Endothelial cell of umbilical vein (primary cell): ENCODE results near the gene ZIC4. TPM values are rescaled to one million over a fixed set of nuclear protein-coding genes. Genes with fewer than 3 reads are reported as not detected.
A peak's percentile ranks its signal among the peaks of the same experiment; 100 is the strongest.

Source experiments
- BruUV-seq: library from RNA; stranded (reverse); fragments of 400-500 nt; replicated peaks from 2 replicates; lab custom pipeline; 2021; lab: Mats Ljungman, UMichigan
- CTCF ChIA-PET: fragments of 300-600, 350-600 bp; sonication (Branson Sonifier 250); formaldehyde crosslinking; loops from one replicate; lab custom pipeline; 2021; ENCODE audit warnings: antibody characterized with exemption, inconsistent platforms; lab: Charles Lee
- POLR2A ChIA-PET: fragments of 300-600, 350-600 bp; sonication (Branson Sonifier 250); formaldehyde crosslinking; loops from one replicate; lab custom pipeline; 2021; ENCODE audit warnings: antibody characterized with exemption, inconsistent platforms; lab: Charles Lee
- DNase-seq: peaks from one replicate; pipeline ENCODE4 v3.0.0-alpha.2; 2011; ENCODE audit warnings: low read depth, low spot score
- FAIRE-seq: peaks from 2 replicates; lab custom pipeline; 2011; peaks lifted over from hg19 to GRCh38; lab: Jason Lieb, UNC
- H2AFZ ChIP-seq: 2 replicates; pipeline ENCODE4 v1.6.0; 2012; ENCODE audit warnings: low read depth, low read length, control low read depth, inconsistent platforms
- H3K27ac ChIP-seq: 2 replicates; pipeline ENCODE4 v1.5.1; 2011; ENCODE audit warnings: low read depth, mild to moderate bottlenecking, control low read depth, low read length, moderate library complexity; ENCODE audit not compliant: insufficient read depth
- H3K27me3 ChIP-seq, 2 experiments: 2 replicates each; pipeline versions ENCODE4 v1.6.0 to v1.6.1; 2011; ENCODE audit warnings: low read length in 2 of 2, mixed read lengths in 1 of 2; ENCODE audit not compliant: control insufficient read depth in 2 of 2, insufficient read depth in 2 of 2
- H3K36me3 ChIP-seq, 2 experiments: 2 replicates in 1 of 2; 3 replicates in 1 of 2; pipeline ENCODE4 v1.5.1; 2011; ENCODE audit warnings: low read length in 2 of 2, mild to moderate bottlenecking in 1 of 2, moderate library complexity in 1 of 2; ENCODE audit not compliant: control insufficient read depth in 2 of 2, insufficient read depth in 2 of 2; ENCODE audit errors: extremely low read depth in 1 of 2
- H3K4me1 ChIP-seq: 3 replicates; pipeline ENCODE4 v1.5.1; 2011; ENCODE audit warnings: mild to moderate bottlenecking, low read length; ENCODE audit not compliant: control insufficient read depth, insufficient read depth; ENCODE audit errors: extremely low read depth
- H3K4me2 ChIP-seq: 2 replicates; pipeline ENCODE4 v1.6.1; 2011; ENCODE audit warnings: low read length, control low read depth, mixed read lengths; ENCODE audit not compliant: insufficient read depth
- H3K4me3 ChIP-seq, 3 experiments: fragments of 200-600 bp in 1 of 3; sonication (generic), shearing (Covaris generic) in 1 of 3; replicated peaks in 1 of 3; 2 replicates each; pipeline ENCODE4 v1.5.1; 2011 to 2016; ENCODE audit warnings: control low read depth in 3 of 3, low read length in 3 of 3, mild to moderate bottlenecking in 2 of 3, inconsistent platforms in 1 of 3, low read depth in 1 of 3, moderate library complexity in 1 of 3; ENCODE audit not compliant: insufficient read depth in 1 of 3
- H3K79me2 ChIP-seq: 2 replicates; pipeline ENCODE4 v1.6.0; 2012; ENCODE audit warnings: low read length, inconsistent platforms; ENCODE audit not compliant: control insufficient read depth, insufficient read depth
- H3K9ac ChIP-seq: replicated peaks from 2 replicates; pipeline ENCODE3; 2011; ENCODE audit warnings: low read length, control low read depth; ENCODE audit not compliant: insufficient read depth; ENCODE audit errors: extremely low read depth
- H3K9me1 ChIP-seq: replicated peaks from 3 replicates; pipeline ENCODE4 v1.6.0; 2011; ENCODE audit warnings: mild to moderate bottlenecking, low read length; ENCODE audit not compliant: control insufficient read depth, insufficient read depth; ENCODE audit errors: extremely low read depth
- H3K9me3 ChIP-seq: replicated peaks from 2 replicates; pipeline ENCODE4 v1.5.1; 2012; ENCODE audit warnings: low read length, inconsistent platforms; ENCODE audit not compliant: control insufficient read depth, insufficient read depth
- H4K20me1 ChIP-seq: replicated peaks from 2 replicates; pipeline ENCODE3; 2011; ENCODE audit warnings: mild to moderate bottlenecking, low read length; ENCODE audit not compliant: control insufficient read depth, insufficient read depth; ENCODE audit errors: extremely low read depth
- EZH2 ChIP-seq: IDR thresholded peaks from 2 replicates; pipeline ENCODE4 v1.6.1; 2012; ENCODE audit warnings: borderline replicate concordance, low read depth, mild to moderate bottlenecking, moderate library complexity, low read length, inconsistent platforms; ENCODE audit not compliant: severe bottlenecking
- JUN ChIP-seq: IDR thresholded peaks from 2 replicates; pipeline ENCODE4 v1.6.1; 2011; ENCODE audit warnings: borderline replicate concordance, low read depth; ENCODE audit not compliant: insufficient read length, insufficient read depth
- MAX ChIP-seq: IDR thresholded peaks from 2 replicates; pipeline ENCODE4 v1.6.1; 2011; ENCODE audit not compliant: insufficient read depth, insufficient read length
- POLR2A ChIP-seq: IDR thresholded peaks from 2 replicates; pipeline ENCODE4 v1.6.1; 2012; ENCODE audit warnings: low read depth, mild to moderate bottlenecking, control low read depth, low read length
- dilution Hi-C: fragments of 300-500 bp; cut with MboI; formaldehyde crosslinking; loops from one replicate; pipeline ENCODE4 v1.15.0; 2019; ENCODE audit warnings: low sequenced_read_pairs; ENCODE audit not compliant: extremely low pct_ligation_motif_present
- intact Hi-C: fragments of 100-400 bp; cut with micrococcal nuclease; formaldehyde crosslinking; loops from one replicate; pipeline ENCODE4 v1.10.0; 2022
- polyA plus RNA-seq, 4 experiments: library from polyadenylated mRNA; depleted of rRNA in 3 of 4; stranded (reverse) in 3 of 4; unstranded in 1 of 4; fragments of >200 nt; gene quantifications; 2 replicates each; pipeline versions ENCODE4 v1.2.1 to v1.2.3, GENCODE V29; 2011 to 2012; ENCODE audit warnings: missing spikeins in 1 of 4
- total RNA-seq: library from RNA; stranded (reverse); gene quantifications from 2 replicates; pipeline ENCODE4 v1.2.3, GENCODE V29; 2021

ZIC4 gene
- total and polyA plus RNA-seq, 2 donors (not counting 3 experiments of a cell fraction or from before 2014, with no cell fraction given), result not detected

DNA sequence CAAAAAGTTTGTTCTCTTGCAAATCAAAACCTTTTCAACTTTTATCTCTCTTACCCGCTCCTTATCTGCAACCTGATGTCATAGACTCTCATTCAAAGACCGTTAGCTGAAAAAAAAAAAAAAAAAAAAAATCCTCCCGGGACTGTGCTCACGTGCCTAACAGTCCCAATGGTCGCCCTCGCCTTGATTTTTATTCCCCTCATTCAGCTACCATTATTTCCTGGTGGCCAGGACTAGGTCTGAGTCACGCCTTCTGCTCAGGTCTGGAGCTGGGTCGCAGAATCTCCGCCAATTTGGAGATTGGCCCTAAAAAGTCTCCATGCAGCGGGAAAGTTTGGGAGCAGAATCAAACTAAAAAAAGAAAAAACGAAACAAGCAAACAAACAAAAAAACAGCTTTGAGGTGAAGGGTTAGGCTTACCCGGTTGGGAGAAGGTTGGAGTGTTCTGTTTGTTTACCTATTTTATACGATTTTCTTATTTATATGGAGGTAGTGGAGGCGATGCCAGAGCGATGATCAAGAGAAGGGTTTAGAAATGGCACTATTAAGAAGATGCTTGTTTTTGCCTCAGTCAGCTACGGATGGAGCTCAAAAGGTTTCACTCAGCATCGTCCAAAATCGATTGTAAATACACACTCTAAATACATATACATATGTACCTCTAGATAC is 51.1 kb downstream of the ZIC4 start:
- H3K27ac ChIP-seq, result no peak overlapping the region
- H3K79me2 ChIP-seq, result no peaks in the 10 kb centered on the region
- dilution Hi-C loops (no loop called here), intact Hi-C loops (loop anchor here (5.0 kb wide), 1 partner anchor 52 kb away; the partner anchor contains the start of genes ZIC1 and ZIC4)
- POLR2A ChIA-PET, result no interaction called here
- TF ChIP-seq MAX (no peak), POLR2A (no peak), JUN (no peak)
- no peaks in the 10 kb centered on the region for H3K9me1 ChIP-seq
- no peak overlapping the region for H3K9ac ChIP-seq
- peaks cover 78 to 93% of the 10 kb centered on the region in 2 experiments for H3K27me3 ChIP-seq
- FAIRE-seq (no peak), DNase-seq (no peak)
- H3K9me3 ChIP-seq, result no peaks in the 10 kb centered on the region
- H2AFZ ChIP-seq, result no peak overlapping the region
- BruUV-seq, result no TSS peak
- H3K4me1 ChIP-seq, result no peaks in the 10 kb centered on the region
- no peaks in the 10 kb centered on the region for H3K36me3 ChIP-seq
- CTCF ChIA-PET, result interaction anchor here (0.6 to 2.2 kb wide), 6 partner anchors 13 to 39 kb away, joined by 3 to 9 read pairs (median 3); no protein-coding TSS in a partner anchor
- no peak overlapping the region for H3K4me2 ChIP-seq
- no peak overlapping the region for H3K4me3 ChIP-seq
- H4K20me1 ChIP-seq, result no peaks in the 10 kb centered on the region

- Histone ChIP-seq H3K9me3 (no peaks in the 10 kb centered on the region), H3K36me3 (no peaks in the 10 kb centered on the region), H3K4me2 (no peak overlapping the region), H3K27me3 (peaks cover 72 to 91% of the 10 kb centered on the region in 2 experiments), H2AFZ (no peak overlapping the region), H3K9me1 (no peaks in the 10 kb centered on the region), H3K27ac (no peak overlapping the region), H3K4me3 (no peak overlapping the region), H4K20me1 (no peaks in the 10 kb centered on the region), H3K4me1 (no peaks in the 10 kb centered on the region), H3K9ac (no peak overlapping the region), H3K79me2 (no peaks in the 10 kb centered on the region)
- peak; percentile 80 for TF ChIP-seq EZH2
- no peak for TF ChIP-seq MAX
- POLR2A ChIA-PET, result no interaction called here
- intact Hi-C loops, result loop anchor here (5.0 kb wide), 1 partner anchor 53 kb away; the partner anchor contains the start of genes ZIC1 and ZIC4
- CTCF ChIA-PET, result interaction anchor here (0.6 to 1.2 kb wide), 5 partner anchors 14 to 38 kb away, joined by 3 to 5 read pairs (median 3); no protein-coding TSS in a partner anchor
- no peak for FAIRE-seq
- DNase-seq, result no peak
- BruUV-seq, result no TSS peak
- dilution Hi-C loops, result no loop called here
Measured at GRCh38 chr3:147354623-147355022, 51.7 kb downstream of the ZIC4 start.
